Measurements from ENCODE around the gene BNIP2. TPM values are rescaled to one million over a fixed set of nuclear protein-coding genes. Genes with fewer than 3 reads are reported as not detected.
"Not testable (repeated sequence)": the region's sequence is repeated elsewhere in the genome, so short reads cannot be mapped to it uniquely, and the experiment has no call there.

The BNIP2 gene, protein sequence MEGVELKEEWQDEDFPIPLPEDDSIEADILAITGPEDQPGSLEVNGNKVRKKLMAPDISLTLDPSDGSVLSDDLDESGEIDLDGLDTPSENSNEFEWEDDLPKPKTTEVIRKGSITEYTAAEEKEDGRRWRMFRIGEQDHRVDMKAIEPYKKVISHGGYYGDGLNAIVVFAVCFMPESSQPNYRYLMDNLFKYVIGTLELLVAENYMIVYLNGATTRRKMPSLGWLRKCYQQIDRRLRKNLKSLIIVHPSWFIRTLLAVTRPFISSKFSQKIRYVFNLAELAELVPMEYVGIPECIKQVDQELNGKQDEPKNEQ
- polyA plus RNA-seq (ENCODE audit: insufficient read depth in 1 of 5, insufficient read length in 5 of 5, low replicate concordance in 1 of 5) = 10 to 100 TPM; 50.8 to 84.2 (median 75.2) TPM
- long read RNA-seq, donor 1, full-length matches to known transcripts = 20 of 20 reads
- long read RNA-seq, donor 1, partial matches to known transcripts = 0 of 20 reads
- long read RNA-seq, donor 1, other reads (novel, unspliced or antisense) = 0 of 20 reads
- long read RNA-seq, donor 2, full-length matches to known transcripts = 11 of 11 reads
- long read RNA-seq, donor 2, partial matches to known transcripts = 0 of 11 reads
- long read RNA-seq, donor 2, other reads (novel, unspliced or antisense) = 0 of 11 reads
- long read RNA-seq, donor 3, full-length matches to known transcripts = 15 of 15 reads
- long read RNA-seq, donor 3, partial matches to known transcripts = 0 of 15 reads
- long read RNA-seq, donor 3, other reads (novel, unspliced or antisense) = 0 of 15 reads
- long read RNA-seq, donor 4, full-length matches to known transcripts = 8 of 546 reads
- long read RNA-seq, donor 4, partial matches to known transcripts = 530 of 546 reads
- long read RNA-seq, donor 4, other reads (novel, unspliced or antisense) = 8 of 546 reads
- long read RNA-seq, donor 5, full-length matches to known transcripts = 25 of 25 reads
- long read RNA-seq, donor 5, partial matches to known transcripts = 0 of 25 reads
- long read RNA-seq, donor 5, other reads (novel, unspliced or antisense) = 0 of 25 reads
- long read RNA-seq, donor 6, full-length matches to known transcripts = 25 of 25 reads
- long read RNA-seq, donor 6, partial matches to known transcripts = 0 of 25 reads
- long read RNA-seq, donor 6, other reads (novel, unspliced or antisense) = 0 of 25 reads
- long read RNA-seq, donor 7, full-length matches to known transcripts = 13 of 13 reads
- long read RNA-seq, donor 7, partial matches to known transcripts = 0 of 13 reads
- long read RNA-seq, donor 7, other reads (novel, unspliced or antisense) = 0 of 13 reads
- long read RNA-seq, donor 8, full-length matches to known transcripts = 10 of 10 reads
- long read RNA-seq, donor 8, partial matches to known transcripts = 0 of 10 reads
- long read RNA-seq, donor 8, other reads (novel, unspliced or antisense) = 0 of 10 reads

DNA sequence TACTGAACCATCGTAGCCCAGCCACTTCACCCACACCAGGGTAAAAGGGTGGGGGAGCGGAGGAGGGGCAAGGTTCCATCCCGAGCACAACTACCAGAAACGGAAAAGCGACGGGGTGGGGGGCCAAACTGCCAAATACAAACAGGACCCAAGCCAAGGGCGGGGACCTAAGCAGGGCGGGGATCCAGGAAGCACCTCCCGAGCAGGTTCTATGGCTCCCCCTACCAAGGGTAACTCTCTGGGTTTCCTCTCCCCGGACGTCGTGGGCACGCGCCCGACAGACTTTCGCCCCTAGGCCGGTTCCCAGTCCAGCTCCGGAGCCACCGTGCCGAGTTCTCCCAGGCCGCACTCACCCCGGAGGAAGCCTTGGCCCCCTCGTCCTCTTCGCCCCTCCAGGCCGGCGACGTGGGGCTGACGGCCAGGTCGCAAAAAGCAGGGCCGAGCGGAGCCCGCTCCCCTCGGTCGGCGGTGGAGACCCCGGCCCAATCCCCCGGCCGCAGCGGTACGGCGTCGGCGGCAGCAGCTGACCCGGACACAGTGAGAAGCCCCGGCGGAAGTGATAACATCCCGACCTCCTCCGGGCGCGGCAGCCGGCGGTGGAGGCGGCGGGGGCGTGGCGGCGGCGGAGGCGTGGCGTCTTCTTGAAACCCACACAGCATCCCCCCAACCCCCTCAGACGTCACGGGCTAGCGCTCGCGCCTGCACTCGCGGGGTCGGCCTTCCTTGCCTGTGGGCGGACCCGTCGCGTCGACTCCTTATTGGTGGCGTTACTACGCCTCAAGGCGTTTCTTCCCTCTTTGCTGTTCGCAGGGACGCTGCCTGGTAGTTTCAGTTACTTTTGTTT, at the start of gene BNIP2:
TSS of gene BNIP2 (minus strand) at position 539 of the 844 bp plus-strand sequence. CDS start 6,863 bp downstream, outside the sequence.
- peak; percentile 98 to 99 for DNase-seq

DNA sequence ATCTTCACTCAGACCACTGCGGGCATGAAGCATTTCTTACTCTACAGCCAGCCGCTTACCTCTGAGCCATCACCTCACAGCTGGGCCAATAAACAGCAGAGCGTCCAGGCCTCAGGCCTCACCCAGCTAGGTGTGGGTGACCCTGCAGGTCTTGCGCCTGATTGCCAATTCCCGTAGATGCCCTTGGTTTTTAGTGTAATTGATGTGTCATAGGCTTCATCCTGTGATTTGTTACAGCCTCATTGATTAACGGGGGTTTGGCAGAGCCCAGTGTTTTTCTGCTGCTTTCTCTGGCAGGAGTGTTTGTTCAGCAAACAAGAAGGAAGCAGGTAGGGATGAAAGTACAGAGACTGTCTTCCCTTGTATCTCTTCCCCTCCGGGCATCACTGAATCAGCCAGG, 49.6 kb upstream of the BNIP2 start:
- no peak for DNase-seq

DNA sequence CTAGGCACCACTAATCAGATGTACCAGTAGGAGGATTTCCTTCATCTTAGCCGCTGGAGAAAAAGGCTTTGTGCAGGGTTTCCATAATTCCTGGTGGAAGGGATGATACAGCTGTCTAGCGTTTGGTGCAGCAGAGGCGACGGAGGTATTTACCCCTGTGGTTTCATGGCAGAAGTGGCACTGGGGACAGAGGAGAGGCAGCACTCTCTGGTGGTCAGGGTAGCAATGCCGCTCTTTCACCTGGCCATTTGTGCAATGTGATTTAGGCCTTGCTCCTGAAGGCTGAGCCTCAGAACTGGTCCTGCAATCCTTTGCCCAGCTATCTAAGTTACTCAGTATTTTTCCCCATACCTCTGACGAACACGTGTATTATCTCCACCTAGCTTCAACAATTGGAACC, 47.1 kb upstream of the BNIP2 start:
- DNase-seq = no peak

DNA sequence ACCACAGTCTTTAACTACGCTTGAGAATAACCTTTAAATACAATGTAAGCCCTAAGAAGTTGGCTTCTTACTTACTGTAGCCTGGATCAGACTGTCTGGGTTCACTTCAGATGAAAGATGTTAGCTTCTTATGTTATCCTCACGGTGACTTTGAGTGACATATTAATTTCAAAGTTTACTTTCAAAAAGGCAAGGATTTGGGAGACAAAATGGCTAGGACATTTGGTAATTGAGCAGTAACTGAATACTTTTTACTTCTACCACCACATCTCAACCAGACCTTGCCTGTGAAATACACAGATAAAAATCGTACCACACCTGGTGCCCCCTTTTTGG, 36.0 kb upstream of the BNIP2 start:
- DNase-seq = no peak

DNA sequence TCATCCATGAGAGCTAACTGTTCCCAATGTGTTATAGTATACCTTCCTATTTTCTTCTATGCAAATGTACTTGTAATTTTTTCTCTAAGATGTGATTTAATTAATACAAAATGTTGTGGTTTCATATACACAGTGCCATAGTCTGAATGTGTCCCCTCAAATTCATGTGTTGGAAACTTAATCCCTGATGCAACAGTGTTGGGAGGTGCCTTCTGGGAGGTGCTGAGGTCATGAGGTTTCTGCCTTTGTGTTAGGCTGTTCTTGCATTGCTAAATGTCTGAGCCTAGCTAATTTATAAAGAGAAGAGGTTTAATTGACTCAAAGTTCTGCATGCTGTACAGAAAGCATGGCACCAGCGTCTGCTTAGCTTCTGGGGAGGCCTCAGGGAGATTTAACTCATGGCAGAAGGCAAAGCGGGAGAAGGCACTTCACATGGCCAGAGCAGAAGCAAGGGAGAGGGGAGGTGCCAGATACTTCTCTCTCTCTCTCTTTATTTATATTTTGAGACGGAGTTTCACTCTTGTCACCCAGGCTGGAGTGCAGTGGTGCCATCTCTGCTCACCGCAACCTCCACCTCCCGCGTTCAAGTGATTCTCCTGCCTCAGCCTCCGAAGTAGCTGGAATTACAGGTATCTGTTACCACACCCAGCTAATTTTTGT, 34.7 kb upstream of the BNIP2 start:
- no peak for DNase-seq

DNA sequence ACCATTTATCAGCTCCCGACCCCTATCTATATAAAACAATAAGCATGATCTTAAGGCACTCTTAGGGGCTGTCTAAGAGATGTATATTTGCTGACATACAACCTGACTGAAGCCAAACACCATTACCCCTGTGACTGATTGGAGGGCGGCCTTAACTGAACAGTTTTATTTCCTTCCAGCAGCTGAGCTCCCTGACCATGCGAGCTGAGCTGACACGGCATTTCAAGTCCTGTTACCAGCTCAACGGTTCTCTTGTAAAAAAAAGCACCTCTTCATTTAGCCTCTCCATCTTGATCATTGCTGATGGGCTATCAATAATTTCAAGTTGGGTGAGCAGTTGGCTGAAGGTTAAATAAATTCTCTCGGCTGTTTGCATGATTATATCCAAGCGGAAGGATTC, 33.4 kb upstream of the BNIP2 start:
- no peak for DNase-seq

DNA sequence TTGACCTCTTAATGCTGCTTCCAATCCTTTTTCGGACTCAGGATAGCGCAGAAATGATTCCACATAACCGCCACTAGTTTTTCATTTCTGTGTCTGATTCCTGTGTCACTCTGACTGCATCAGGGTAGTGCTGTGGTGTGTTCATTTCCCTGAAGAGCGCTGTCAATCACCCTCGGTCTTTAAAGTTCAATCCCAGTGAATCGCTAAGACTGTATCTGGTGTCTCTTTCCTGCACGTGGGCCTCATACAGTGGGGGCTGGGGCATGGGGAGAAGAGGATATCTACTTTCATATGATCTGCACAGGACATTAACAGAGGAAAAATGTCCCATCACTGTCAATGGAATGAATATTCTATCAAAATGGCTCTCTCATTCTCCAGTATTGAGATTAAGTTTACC, 32.9 kb upstream of the BNIP2 start:
- no peak for DNase-seq

DNA sequence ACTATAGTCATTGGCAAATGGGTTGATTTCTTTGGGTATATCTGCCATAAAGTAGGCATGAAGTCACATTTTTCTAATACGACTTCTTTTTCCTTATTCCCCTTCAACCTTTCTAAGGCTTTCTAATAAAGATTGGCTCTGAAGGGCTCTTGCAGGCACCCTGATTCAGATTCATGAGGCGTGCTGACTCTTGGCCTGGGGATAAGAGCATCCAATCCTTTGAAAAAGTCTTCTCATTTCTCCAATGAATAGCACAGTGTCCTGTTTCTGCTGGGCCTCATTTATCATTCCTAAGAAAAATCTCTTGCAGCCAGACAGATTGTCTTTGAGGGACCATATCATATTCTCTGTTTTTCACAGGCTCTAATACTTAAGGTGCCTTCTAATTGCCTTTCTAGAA, 32.3 kb upstream of the BNIP2 start:
- DNase-seq = no peak

DNA sequence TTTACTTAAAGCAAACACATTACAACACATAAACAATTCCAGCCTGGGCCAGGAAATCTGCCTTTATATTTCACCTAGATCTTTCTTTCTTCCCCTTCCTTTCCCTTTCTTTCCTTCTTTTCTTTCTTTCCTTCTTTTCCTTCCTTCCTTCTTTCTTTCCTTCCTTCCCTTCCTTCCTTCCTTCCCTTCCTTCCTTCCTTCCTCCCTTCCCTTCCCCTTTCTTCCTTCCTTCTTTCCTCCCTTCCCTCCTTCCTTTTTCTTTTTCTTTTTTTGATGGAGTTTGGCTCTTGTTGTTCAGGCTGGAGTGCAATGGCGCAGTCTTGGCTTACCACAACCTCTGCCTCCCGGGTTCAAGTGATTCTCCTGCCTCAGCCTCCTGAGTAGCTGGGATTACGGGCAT, 24.1 kb upstream of the BNIP2 start:
- DNase-seq = no peak

DNA sequence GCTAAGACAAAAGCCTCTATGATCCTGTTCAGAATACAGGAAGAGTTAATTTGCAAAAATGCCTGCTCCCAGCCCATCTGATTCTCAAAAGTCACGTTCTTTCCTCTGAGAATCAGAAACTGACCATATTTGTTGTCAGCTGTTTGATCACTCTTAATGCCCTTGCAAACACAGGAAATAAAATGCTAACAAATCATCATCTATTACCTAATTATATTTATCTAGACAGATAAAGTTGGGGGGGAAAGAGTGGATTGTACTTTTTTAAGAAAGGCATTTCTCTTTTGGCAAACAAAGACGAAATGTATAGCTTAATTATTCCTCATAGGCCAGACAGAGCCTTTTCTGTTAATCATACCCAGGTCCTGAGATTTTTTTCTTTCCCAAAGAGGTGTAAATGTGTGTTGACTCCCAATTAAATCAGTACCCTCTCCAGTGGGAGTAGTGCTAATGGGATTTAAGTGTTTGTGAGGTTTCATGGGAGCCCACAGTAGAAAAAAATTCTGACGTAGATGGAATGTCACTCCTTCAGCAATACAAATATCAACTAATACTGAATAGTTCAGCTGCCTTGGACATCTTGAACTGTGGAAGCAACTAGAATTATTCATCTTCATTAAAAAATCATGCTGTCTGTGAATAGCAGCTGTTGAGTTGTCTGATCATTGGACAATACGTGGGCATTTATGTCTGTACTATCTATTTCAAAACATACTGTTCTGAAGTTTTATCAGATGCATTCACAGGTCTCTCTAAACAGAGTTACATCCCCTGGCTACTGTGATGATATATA, 22.5 kb upstream of the BNIP2 start:
- DNase-seq = peak; percentile 62 to 65

DNA sequence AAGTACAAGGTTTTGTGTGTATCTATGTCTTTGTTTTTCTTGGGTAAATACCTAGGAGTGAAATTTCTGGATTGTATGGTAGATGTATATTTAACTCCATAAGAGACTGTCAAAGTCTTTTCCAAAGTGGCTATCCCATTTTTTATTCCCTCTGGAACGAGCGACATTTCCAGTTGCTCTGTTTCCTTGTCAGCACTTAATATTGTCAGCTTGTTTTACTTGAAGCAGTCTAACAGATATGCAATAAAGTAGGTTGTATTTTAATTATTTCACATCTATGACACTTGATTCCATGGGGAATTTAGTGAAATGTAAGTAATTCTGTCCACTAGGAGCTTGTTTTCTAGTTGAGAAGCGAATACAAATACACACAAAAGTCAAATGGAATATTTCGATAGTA, 18.5 kb upstream of the BNIP2 start:
- no peak for DNase-seq

DNA sequence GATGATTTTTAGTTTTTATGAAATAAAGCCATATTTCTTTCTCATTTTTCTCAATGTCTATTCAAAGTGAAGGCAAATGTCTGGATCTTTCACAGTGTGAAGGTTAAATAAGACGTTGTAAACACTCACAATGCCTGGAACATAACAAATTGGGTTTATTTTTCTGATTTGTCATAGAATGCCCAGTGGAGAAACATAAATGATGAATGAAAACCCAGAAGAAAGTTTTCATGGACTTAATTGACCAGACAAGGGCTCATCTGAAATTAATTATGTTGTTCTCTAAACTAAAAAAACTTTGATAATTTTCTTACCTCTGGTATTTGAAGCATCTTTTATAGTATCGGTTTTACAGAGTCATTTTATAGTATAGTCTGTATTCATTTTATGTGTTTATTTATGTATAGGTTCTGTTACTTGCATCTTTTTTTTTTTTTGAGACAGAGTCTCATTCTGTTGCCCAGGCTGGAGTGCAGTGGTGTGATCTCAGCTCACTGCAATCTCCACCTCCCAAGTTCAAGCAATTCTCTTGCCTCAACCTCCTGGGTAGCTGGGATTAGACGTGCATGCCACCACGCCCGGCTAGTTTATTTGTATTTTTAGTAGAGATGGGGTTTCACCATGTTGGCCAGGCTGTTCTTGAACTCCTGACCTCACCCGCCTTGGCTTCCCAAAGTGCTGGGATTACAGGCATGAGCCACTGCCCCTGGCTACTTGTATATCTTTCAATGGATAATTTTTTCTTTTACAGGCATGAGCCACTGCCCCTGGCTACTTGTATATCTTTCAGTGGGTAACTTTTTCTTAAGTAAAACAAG, 15.1 kb upstream of the BNIP2 start:
- no peak for DNase-seq

DNA sequence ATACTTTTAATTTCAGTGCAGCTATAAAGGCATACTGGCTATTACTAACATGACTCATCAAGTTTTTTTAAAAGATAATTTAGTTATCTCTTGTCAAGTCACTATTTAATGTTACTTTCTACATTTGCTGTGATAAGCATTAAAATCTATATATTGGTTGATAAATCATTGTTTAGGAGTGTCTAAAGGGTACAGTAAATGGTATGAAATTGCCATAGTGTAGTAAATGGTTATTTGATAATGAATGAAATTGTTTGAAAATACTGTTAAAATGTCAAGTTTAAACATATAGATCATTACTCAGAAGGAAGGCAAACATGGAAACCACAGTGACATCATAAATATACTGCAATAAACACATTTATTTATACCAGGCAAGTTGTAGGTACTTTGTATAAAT, 13.2 kb upstream of the BNIP2 start:
- no peak for DNase-seq

DNA sequence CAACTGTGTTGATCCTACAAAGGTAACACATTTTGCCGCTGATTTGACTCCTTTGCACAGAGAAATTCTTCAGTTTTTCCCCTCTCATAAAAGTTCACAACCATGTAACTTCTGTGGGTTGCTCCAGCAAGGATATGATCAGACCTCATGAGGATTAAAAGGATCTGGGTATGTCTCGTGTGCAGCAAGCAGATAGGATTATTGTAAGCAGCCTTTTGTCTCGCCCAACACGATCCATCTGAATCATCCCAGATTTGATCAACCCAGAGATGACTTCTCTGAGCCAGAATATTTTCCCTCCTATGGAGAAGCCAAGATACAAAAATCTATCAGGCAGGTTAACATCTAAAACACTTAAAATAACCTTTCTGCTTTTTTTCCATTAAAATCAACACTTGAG, 12.8 kb upstream of the BNIP2 start:
- no peak for DNase-seq

DNA sequence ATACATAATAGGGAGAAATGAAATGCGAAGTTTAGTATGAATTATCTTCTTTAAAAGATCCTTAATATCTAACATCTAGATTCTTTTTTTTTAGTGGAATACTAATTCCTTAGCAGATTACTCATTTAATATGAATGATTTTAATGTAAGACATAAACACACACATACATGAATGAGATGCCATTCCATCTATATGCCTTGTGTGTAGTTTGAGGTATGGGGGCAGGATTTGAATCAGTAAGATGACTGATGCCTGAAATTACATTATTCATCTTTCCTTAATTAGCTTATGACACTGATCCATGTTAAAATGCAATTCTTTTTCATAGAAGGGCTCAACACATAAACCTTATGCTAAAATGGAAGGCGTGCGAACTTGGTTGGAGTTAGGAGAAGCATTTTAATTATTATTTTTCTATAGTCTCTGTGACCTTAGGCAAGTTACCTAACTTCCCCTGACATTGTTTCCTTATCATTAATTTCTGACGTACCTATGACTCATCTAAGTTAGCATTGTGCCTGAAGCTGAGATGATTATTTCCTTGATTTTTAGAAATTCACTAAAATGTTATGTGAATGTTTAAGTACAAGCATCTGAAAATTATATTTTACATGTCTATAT, 10.8 kb upstream of the BNIP2 start:
- no peak for DNase-seq

DNA sequence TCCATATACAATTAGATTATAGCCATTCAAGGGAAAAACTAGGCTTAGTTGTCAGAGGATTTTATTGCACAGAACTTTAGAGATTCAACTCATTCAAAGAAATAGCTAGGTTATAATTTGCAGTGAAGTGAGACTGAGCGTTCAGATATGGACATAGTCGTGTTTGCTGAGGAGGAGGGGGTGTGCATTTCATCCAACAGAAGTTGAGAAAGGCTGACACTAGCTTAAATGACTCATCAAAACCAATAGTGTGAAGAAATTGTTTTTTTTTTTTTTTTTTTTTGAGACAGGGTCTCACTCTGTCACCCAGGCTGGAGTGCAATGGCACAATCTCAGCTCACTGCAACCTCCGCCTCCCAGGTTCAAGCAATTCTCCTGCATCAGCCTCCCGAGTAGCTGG, 8.9 kb upstream of the BNIP2 start:
- DNase-seq = not testable (repeated sequence)

DNA sequence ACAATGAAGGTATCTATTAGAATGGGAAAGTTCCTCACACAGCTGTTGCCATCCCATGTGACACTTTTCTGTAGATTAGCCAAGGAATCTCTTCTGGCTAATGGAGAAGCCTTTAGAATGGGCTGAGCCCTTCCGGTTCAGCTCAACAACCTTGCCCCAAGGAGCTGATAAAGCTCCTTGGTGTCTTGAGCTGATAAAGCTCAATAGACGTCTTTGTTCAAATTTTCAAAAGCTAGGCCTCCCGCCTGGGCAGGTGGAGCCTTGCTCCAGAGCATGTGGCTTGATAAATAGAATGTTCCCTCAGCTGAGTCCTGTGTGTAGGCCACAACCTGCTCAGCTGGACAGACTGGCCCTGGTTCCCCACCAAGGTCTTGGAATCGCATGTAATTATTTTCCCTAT, 7.2 kb upstream of the BNIP2 start:
- DNase-seq = no peak

DNA sequence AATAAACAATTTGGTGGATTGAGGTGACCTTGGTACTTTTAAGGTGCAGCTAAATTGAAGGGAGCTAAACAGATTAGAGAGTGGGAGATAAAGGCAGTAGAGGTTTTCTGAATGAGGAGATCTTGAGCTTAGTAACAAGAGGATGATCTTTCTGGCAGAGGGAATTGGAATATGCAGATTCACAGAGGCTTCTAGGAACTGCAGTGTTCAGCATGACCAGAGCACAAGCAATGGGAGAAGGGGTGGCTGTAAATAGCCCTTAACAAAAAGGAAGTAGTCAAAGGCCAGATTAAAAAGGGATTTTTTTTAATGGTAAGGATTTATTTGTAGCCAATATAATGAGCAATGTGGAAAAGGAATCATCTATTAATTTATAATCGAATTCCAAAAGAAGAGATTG, 5.7 kb upstream of the BNIP2 start:
- DNase-seq = no peak
